Stomach smooth muscle (tissue), 2 donors: ENCODE results near the gene RNF38.
A peak's percentile ranks its signal among the peaks of the same experiment; 100 is the strongest.
"Not testable (repeated sequence)": the region's sequence is repeated elsewhere in the genome, so short reads cannot be mapped to it uniquely, and the experiment has no call there.

Source experiments
- H3K27ac ChIP-seq: one replicate; pipeline ENCODE4 v1.7.0; 2013; ENCODE audit warnings: mild to moderate bottlenecking, low read length, inconsistent platforms
- H3K27me3 ChIP-seq, 2 donors: one replicate each; pipeline ENCODE4 v1.7.0; 2013; ENCODE audit warnings: low read length in 2 of 2; ENCODE audit not compliant: insufficient read depth in 2 of 2, control insufficient read depth in 1 of 2
- H3K36me3 ChIP-seq, 2 donors: one replicate each; pipeline ENCODE4 v1.7.0; 2013; ENCODE audit warnings: low read length in 2 of 2; ENCODE audit not compliant: control insufficient read depth in 2 of 2, insufficient read depth in 2 of 2
- H3K4me1 ChIP-seq: one replicate; pipeline ENCODE4 v1.7.0; 2013; ENCODE audit warnings: low read length; ENCODE audit not compliant: control insufficient read depth, insufficient read depth
- H3K4me3 ChIP-seq, 2 donors: one replicate each; pipeline ENCODE4 v1.7.0; 2013; ENCODE audit warnings: low read length in 2 of 2
- H3K9ac ChIP-seq, 2 donors: one replicate each; pipeline ENCODE4 v1.7.0; 2013; ENCODE audit warnings: low read length in 2 of 2, mild to moderate bottlenecking in 1 of 2
- H3K9me3 ChIP-seq, 2 donors: one replicate each; pipeline ENCODE4 v1.7.0; 2013; ENCODE audit warnings: low read length in 2 of 2; ENCODE audit not compliant: control insufficient read depth in 2 of 2
- donor health status: healthy.
- donor health status: Pancreatic carcinoma.

RNF38 gene

GRCh38 chr9:36336131-36336907 lies 63.8 kb downstream of the RNF38 start:
- Histone ChIP-seq H3K9ac (no peak overlapping the region), H3K27ac (no peak overlapping the region), H3K4me1 (no peaks in the 10 kb centered on the region), H3K36me3 (peaks cover 18 to 19% of the 10 kb centered on the region in 2 donors), H3K9me3 (no peaks in the 10 kb centered on the region), H3K27me3 (no peaks in the 10 kb centered on the region), H3K4me3 (no peak overlapping the region)

DNA sequence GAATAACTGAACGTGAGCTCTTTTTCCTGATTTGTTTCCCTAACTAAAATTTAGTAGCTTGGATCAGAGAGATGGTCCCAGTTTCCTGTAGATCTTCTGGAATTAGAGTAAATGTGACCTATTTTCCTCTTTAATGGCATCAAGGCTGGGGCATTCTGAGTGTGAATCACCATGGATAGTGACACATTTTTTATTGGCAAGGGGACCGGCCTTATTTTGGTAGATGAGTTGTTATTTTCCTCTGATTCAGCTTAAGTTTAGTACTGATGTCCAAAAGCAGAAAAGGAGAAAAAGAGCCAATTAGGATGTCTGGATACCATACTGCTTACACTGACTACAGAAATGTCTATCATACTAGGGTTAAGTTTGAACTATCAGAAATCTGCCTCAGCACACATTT lies 68.1 kb downstream of the RNF38 start:
- no peak overlapping the region for H3K4me3 ChIP-seq
- no peaks in the 10 kb centered on the region for H3K27me3 ChIP-seq
- peaks cover 0 to 3% of the 10 kb centered on the region in 2 donors for H3K36me3 ChIP-seq
- no peak overlapping the region for H3K27ac ChIP-seq
- peaks cover 4% of the 10 kb centered on the region for H3K4me1 ChIP-seq
- H3K9me3 ChIP-seq, result no peaks in the 10 kb centered on the region
- H3K9ac ChIP-seq, result no peak overlapping the region

DNA sequence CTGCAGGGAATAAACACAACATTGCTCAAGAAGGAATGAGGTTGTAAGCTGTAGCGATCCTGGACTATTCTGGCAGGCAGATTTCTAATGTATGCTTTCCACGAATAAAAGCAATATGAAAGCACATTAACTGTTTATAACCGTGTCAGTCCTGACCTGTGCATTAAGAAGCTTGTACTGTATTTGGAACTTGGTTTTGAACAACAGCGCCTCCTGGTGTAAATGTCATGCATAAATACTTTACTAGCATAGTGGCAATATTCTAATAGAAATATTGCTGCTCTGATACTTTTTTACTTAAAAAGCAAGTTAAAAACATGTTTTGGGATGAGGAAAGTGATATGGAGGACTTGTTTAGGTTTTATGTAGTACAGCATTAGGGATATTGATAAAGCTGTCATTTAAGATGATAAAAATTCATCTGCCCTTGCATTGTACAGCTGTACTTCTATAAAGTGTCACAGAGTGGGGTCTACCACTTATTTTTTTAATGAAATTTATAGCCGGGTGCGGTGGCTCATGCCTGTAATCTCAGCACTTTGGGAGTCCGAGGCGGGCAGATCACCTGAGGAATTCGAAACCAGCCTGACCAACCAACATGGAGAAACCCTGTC lies 71.2 kb downstream of the RNF38 start:
- no peaks in the 10 kb centered on the region for H3K27me3 ChIP-seq
- no peak overlapping the region for H3K9ac ChIP-seq
- H3K27ac ChIP-seq, result no peak overlapping the region
- peaks cover 4% of the 10 kb centered on the region for H3K4me1 ChIP-seq
- no peaks in the 10 kb centered on the region for H3K36me3 ChIP-seq
- no peaks in the 10 kb centered on the region for H3K9me3 ChIP-seq
- peak overlapping the region in 1 of 2 donors; percentile 44 for H3K4me3 ChIP-seq

GRCh38 chr9:36325081-36325828 lies 74.8 kb downstream of the RNF38 start:
- Histone ChIP-seq H3K4me3 (no peak overlapping the region), H3K4me1 (peaks cover 4% of the 10 kb centered on the region), H3K36me3 (no peaks in the 10 kb centered on the region), H3K9me3 (no peaks in the 10 kb centered on the region), H3K27me3 (no peaks in the 10 kb centered on the region), H3K9ac (no peak overlapping the region), H3K27ac (no peak overlapping the region)

DNA sequence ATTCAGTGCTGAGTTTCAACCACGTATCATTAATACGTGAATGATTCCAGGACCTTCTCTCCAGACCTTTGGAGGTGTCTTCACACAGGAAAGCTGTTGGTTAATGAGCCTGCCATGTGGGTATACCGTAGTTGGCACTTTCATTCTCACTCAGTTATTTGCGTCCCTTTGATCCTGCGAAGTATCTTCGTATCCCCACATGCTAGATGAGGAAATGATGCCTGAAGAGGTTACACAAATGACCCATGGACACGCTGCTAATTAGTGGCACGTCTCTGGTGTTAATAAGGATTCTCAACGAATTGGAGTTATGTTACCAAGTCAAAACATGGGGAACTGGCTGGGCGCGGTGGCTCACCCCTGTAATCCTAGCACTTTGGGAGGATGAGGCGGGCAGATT lies 76.1 kb downstream of the RNF38 start:
- H3K9ac ChIP-seq, result no peak overlapping the region
- H3K9me3 ChIP-seq, result no peaks in the 10 kb centered on the region
- H3K4me1 ChIP-seq, result peaks cover 4% of the 10 kb centered on the region
- H3K27ac ChIP-seq, result no peak overlapping the region
- H3K4me3 ChIP-seq, result no peak overlapping the region
- H3K27me3 ChIP-seq, result peaks cover under 1 to 2% of the 10 kb centered on the region in 2 donors
- H3K36me3 ChIP-seq, result no peaks in the 10 kb centered on the region

- Histone ChIP-seq H3K27me3 (peaks cover 2 to 6% of the 10 kb centered on the region in 2 donors), H3K9ac (no peak overlapping the region), H3K9me3 (no peaks in the 10 kb centered on the region), H3K4me1 (no peaks in the 10 kb centered on the region), H3K4me3 (no peak overlapping the region), H3K27ac (no peak overlapping the region), H3K36me3 (no peaks in the 10 kb centered on the region)
Observed at GRCh38 chr9:36322462-36322861, 77.6 kb downstream of the RNF38 start.

DNA sequence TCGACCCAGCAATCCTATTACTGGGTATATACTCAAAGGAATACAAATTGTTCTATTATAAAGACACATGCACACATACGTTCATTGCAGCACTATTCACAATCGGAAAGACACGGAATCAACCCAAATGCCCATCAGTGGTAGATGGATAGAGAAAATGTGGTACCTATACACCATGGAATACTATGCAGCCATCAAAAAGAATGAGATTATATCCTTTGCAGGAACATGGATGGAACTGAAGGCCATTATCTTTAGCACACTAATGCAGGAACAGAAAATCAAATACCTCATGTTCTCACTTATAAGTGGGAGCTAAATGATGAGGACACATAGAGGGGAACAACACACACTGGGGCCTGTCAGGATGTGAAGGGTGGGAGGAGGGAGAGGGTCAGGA lies 78.2 kb downstream of the RNF38 start:
- not testable (repeated sequence) for H3K36me3 ChIP-seq, H3K9me3 ChIP-seq, H3K9ac ChIP-seq, H3K27ac ChIP-seq, H3K4me1 ChIP-seq, H3K4me3 ChIP-seq, H3K27me3 ChIP-seq

DNA sequence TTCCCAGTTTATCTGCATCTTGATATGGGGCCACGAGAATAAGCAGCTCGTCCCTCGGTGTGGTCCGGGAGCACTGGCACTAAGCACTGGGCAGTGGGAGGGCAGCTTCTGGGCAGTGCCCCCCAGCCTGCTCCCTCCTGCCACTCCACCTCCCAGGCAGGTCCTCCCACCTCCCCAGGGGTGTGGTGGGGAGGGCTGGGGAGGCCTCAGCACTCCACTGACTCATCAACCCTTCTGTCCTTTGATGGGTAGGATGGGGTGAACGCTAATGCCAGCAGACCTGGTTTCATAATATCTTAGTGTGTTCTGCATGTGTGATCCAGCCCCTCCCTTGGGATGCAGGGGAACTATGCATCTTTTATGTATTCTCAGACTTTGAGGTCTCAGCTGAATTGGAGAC lies 79.6 kb downstream of the RNF38 start:
- H3K27me3 ChIP-seq, result peaks cover 2 to 6% of the 10 kb centered on the region in 2 donors
- no peak overlapping the region for H3K27ac ChIP-seq
- H3K4me1 ChIP-seq, result no peaks in the 10 kb centered on the region
- H3K36me3 ChIP-seq, result no peaks in the 10 kb centered on the region
- no peak overlapping the region for H3K4me3 ChIP-seq
- no peaks in the 10 kb centered on the region for H3K9me3 ChIP-seq
- H3K9ac ChIP-seq, result no peak overlapping the region

DNA sequence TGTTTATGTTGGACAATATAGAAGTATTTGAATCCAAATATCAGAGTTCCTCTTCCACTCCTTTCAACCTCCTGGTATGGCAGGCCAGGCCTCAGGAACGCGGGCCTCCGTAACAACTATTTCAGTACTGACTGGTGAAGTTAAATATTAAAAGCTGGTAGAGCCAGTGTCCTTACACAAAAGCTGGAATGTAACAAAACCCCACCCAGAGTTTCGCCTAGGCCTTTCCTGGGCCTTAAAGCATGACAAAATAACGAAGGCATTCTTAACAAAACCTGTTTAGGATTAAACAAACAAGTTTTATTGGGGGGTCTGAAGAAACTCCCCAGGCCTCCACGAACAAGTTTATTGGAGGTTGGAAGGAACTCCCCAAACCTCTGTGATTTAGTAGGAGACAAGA lies 80.3 kb downstream of the RNF38 start:
- H3K4me3 ChIP-seq, result no peak overlapping the region
- H3K9ac ChIP-seq, result no peak overlapping the region
- no peaks in the 10 kb centered on the region for H3K36me3 ChIP-seq
- H3K27me3 ChIP-seq, result peaks cover 2 to 6% of the 10 kb centered on the region in 2 donors
- H3K27ac ChIP-seq, result no peak overlapping the region
- H3K4me1 ChIP-seq, result no peaks in the 10 kb centered on the region
- H3K9me3 ChIP-seq, result no peaks in the 10 kb centered on the region

DNA sequence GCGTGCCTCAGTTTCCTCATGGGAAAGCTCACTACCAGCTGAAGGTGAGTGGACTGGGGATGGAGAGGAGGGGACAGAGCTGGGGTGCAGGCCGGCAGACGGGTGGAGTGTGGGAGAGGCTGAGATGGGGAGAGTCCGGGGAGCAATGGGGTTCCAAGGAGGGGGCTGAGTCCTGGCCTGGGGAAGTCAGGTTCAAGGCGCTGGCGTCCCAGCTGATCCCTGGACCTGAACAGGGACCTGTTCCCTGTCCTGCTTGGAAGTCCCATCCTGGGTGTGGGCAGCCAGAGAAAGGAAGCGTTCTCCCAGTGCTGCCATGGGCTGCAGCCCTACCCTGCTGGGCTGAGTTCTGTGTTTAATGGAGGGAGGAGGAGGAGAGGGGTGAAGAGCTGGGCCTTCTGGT lies 80.9 kb downstream of the RNF38 start:
- H3K27me3 ChIP-seq, result peaks cover 2 to 6% of the 10 kb centered on the region in 2 donors
- H3K9ac ChIP-seq, result no peak overlapping the region
- H3K4me1 ChIP-seq, result no peaks in the 10 kb centered on the region
- no peaks in the 10 kb centered on the region for H3K36me3 ChIP-seq
- no peak overlapping the region for H3K4me3 ChIP-seq
- no peak overlapping the region for H3K27ac ChIP-seq
- H3K9me3 ChIP-seq, result no peaks in the 10 kb centered on the region
